AG04450 (cell line): ENCODE results near the gene PTPRJ. TPM values are rescaled to one million over a fixed set of nuclear protein-coding genes. Genes with fewer than 3 reads are reported as not detected.
A peak's percentile ranks its signal among the peaks of the same experiment; 100 is the strongest.

ENCODE experiments used
- CTCF ChIA-PET: fragments of 300-600, 350-600 bp; formaldehyde crosslinking; extraction: SDS; loops from one replicate; lab custom pipeline; 2022; ENCODE audit warnings: antibody characterized with exemption, inconsistent platforms; lab: Charles Lee
- POLR2A ChIA-PET: fragments of 350-600 bp; formaldehyde crosslinking; extraction: SDS; loops from one replicate; lab custom pipeline; 2021; ENCODE audit warnings: antibody characterized with exemption, inconsistent platforms; lab: Yijun Ruan, JAX
- DNase-seq: peaks from one replicate; pipeline ENCODE4 v3.0.0-alpha.2; 2011; ENCODE audit warnings: low read depth, low spot score
- H3K27ac ChIP-seq: one replicate; pipeline ENCODE4 v1.5.1; 2012; ENCODE audit warnings: low read depth, low read length, control low read depth
- H3K27me3 ChIP-seq: one replicate; pipeline ENCODE4 v1.6.0; 2012; ENCODE audit warnings: low read length; ENCODE audit not compliant: control insufficient read depth, insufficient read depth
- H3K4me3 ChIP-seq: 2 replicates; pipeline ENCODE4 v1.5.1; 2011; ENCODE audit warnings: mild to moderate bottlenecking, low read depth, low read length, control low read depth
- H3K9me3 ChIP-seq: 2 replicates; pipeline ENCODE4 v1.5.1; 2012; ENCODE audit warnings: low read length; ENCODE audit not compliant: control insufficient read depth, insufficient read depth
- CTCF ChIP-seq: IDR thresholded peaks from 2 replicates; pipeline ENCODE4 v1.5.1; 2011; ENCODE audit warnings: low read depth, low read length, control low read depth, inconsistent platforms
- polyA plus RNA-seq: library from polyadenylated mRNA; depleted of rRNA; stranded (reverse); fragments of >200 nt; gene quantifications from 2 replicates; pipeline ENCODE4 v1.2.3, GENCODE V29; 2011

Gene PTPRJ
- polyA plus RNA-seq, 1 experiment, result 5.2 TPM

GRCh38 chr11:47941907-47942558 lies 38.3 kb upstream of the PTPRJ start:
- H3K4me3 ChIP-seq, result no peak overlapping the region
- no peaks in the 10 kb centered on the region for H3K9me3 ChIP-seq
- TF ChIP-seq CTCF, result no peak
- POLR2A ChIA-PET, result no interaction called here
- CTCF ChIA-PET, result interaction anchor here (0.8 kb wide), 1 partner anchor 167 kb away, joined by 3 read pairs; no protein-coding TSS in a partner anchor
- no peaks in the 10 kb centered on the region for H3K27me3 ChIP-seq
- no peak overlapping the region for H3K27ac ChIP-seq
- no peak for DNase-seq

- ChIA-PET POLR2A (no interaction called here), CTCF (interaction anchor here (0.6 to 1.7 kb wide), 3 partner anchors 9 to 12 kb away, joined by 4 to 9 read pairs (median 6); no protein-coding TSS in a partner anchor)
- Histone ChIP-seq H3K9me3 (no peaks in the 10 kb centered on the region), H3K27ac (no peak overlapping the region), H3K4me3 (no peak overlapping the region), H3K27me3 (no peaks in the 10 kb centered on the region)
- no peak for TF ChIP-seq CTCF
- no peak for DNase-seq
These were observed 36.4 kb upstream of the PTPRJ start for GRCh38 chr11:47943721-47944586.

GRCh38 chr11:47944632-47945031 lies 35.7 kb upstream of the PTPRJ start:
- Histone ChIP-seq H3K27ac (no peak overlapping the region), H3K27me3 (no peaks in the 10 kb centered on the region), H3K9me3 (no peaks in the 10 kb centered on the region), H3K4me3 (no peak overlapping the region)
- DNase-seq, result no peak
- ChIA-PET CTCF (interaction anchor here (1.6 to 2.8 kb wide), 3 partner anchors 10 to 11 kb away, joined by 4 to 22 read pairs (median 6); no protein-coding TSS in a partner anchor), POLR2A (no interaction called here)
- TF ChIP-seq CTCF, result no peak

- ChIA-PET POLR2A (interaction anchor here (0.5 to 1.2 kb wide), 6 partner anchors 15 to 195 kb away, joined by 3 to 20 read pairs (median 3); no protein-coding TSS in a partner anchor), CTCF (interaction anchor here (0.5 to 2.8 kb wide), 4 partner anchors 13 to 165 kb away, joined by 3 to 22 read pairs (median 5); no protein-coding TSS in a partner anchor)
- DNase-seq, result peak; percentile 80
- Histone ChIP-seq H3K27ac (peak overlapping the region; percentile 54), H3K27me3 (no peaks in the 10 kb centered on the region), H3K9me3 (no peaks in the 10 kb centered on the region), H3K4me3 (no peak overlapping the region)
- no peak for TF ChIP-seq CTCF
These were observed 33.4 kb upstream of the PTPRJ start for GRCh38 chr11:47946682-47947559.
